ENCODE measurements around the gene EPHB2. TPM values are rescaled to one million over a fixed set of nuclear protein-coding genes. Genes with fewer than 3 reads are reported as not detected.

Gene EPHB2
- total RNA-seq, 1 experiment from 2014 or later = 0.45 TPM

- Histone ChIP-seq H3K4me1 (ENCODE audit: low read length) (peaks cover 18% of the 10 kb centered on the region), H2AFZ (ENCODE audit: low read length) (no peak overlapping the region), H4K20me1 (ENCODE audit: insufficient read depth, low read depth, low read length) (no peaks in the 10 kb centered on the region), H3K27me3 (ENCODE audit: low read length) (no peaks in the 10 kb centered on the region), H3K9me2 (replicated peaks; ENCODE audit: insufficient read depth, low read length) (no peaks in the 10 kb centered on the region), H3K36me3 (ENCODE audit: insufficient read depth, low read length) (no peaks in the 10 kb centered on the region), H3K9ac (ENCODE audit: low read length) (no peak overlapping the region), H3K4me3 (ENCODE audit: low read length) (no peak overlapping the region), H3K4me2 (ENCODE audit: low read depth, low read length, poor library complexity, severe bottlenecking) (no peak overlapping the region), H3K27ac (ENCODE audit: low read length) (no peak overlapping the region), H3K79me2 (ENCODE audit: low read length) (no peaks in the 10 kb centered on the region), H3K9me3 (ENCODE audit: low read length) (no peaks in the 10 kb centered on the region)
- no peak for DNase-seq
These were observed 36.5 kb downstream of the EPHB2 start for GRCh38 chr1:22747021-22747734.

DNA sequence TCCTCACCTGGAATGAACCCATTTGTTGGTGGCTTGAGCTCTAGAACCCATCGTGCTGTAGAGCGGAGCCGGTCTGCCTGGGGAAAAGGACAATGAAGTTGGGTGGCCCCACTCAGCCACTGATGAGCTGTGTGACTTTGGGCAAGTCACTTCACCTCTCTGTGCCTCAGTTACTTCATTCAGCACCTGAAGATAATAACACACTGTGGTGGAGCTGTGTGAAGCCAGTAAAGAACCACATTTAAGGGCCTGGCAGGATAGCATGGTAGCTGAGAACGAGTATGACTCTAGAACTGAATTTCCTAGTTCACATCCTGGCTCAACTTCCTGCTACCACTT, 37.1 kb downstream of the EPHB2 start:
- no peak overlapping the region for H2AFZ ChIP-seq (ENCODE audit: low read length)
- no peaks in the 10 kb centered on the region for H3K27me3 ChIP-seq (ENCODE audit: low read length)
- H3K9ac ChIP-seq (ENCODE audit: low read length) = no peak overlapping the region
- peaks cover 18% of the 10 kb centered on the region for H3K4me1 ChIP-seq (ENCODE audit: low read length)
- no peak overlapping the region for H3K27ac ChIP-seq (ENCODE audit: low read length)
- H4K20me1 ChIP-seq (ENCODE audit: insufficient read depth, low read depth, low read length) = no peaks in the 10 kb centered on the region
- DNase-seq = no peak
- H3K4me2 ChIP-seq (ENCODE audit: low read depth, low read length, poor library complexity, severe bottlenecking) = no peak overlapping the region
- no peak overlapping the region for H3K4me3 ChIP-seq (ENCODE audit: low read length)
- H3K9me2 ChIP-seq (replicated peaks; ENCODE audit: insufficient read depth, low read length) = no peaks in the 10 kb centered on the region
- H3K36me3 ChIP-seq (ENCODE audit: insufficient read depth, low read length) = no peaks in the 10 kb centered on the region
- no peaks in the 10 kb centered on the region for H3K9me3 ChIP-seq (ENCODE audit: low read length)
- H3K79me2 ChIP-seq (ENCODE audit: low read length) = no peaks in the 10 kb centered on the region

DNA sequence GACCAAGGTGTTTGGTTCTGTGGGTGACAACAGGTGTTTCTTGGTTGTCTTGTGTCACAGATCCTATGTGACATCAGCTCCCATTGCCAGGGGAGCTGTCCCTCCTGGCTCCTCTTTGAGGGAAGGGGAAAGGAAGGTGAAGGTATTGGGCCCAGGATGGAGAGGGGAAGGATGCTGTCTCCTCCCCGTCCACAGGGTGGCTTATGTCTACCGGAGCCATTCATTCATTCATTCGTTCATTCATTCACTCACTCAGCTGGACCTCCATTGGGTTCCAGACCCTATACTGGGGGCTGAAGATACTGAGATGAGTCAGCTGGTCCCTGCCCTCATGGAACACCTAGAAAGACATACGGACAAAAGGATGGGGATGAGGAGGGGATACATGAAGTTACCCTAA, 38.9 kb downstream of the EPHB2 start:
- Histone ChIP-seq H3K4me2 (ENCODE audit: low read depth, low read length, poor library complexity, severe bottlenecking) (peak overlapping the region; percentile 21), H3K79me2 (ENCODE audit: low read length) (no peaks in the 10 kb centered on the region), H3K9ac (ENCODE audit: low read length) (no peak overlapping the region), H3K4me3 (ENCODE audit: low read length) (no peak overlapping the region), H3K9me3 (ENCODE audit: low read length) (no peaks in the 10 kb centered on the region), H4K20me1 (ENCODE audit: insufficient read depth, low read depth, low read length) (no peaks in the 10 kb centered on the region), H3K27ac (ENCODE audit: low read length) (no peak overlapping the region), H3K4me1 (ENCODE audit: low read length) (peaks cover 31% of the 10 kb centered on the region), H3K27me3 (ENCODE audit: low read length) (no peaks in the 10 kb centered on the region), H3K9me2 (replicated peaks; ENCODE audit: insufficient read depth, low read length) (no peaks in the 10 kb centered on the region), H2AFZ (ENCODE audit: low read length) (no peak overlapping the region), H3K36me3 (ENCODE audit: insufficient read depth, low read length) (no peaks in the 10 kb centered on the region)
- no peak for DNase-seq

GRCh38 chr1:22749919-22750684, 39.5 kb downstream of the EPHB2 start:
- no peak overlapping the region for H3K4me3 ChIP-seq (ENCODE audit: low read length)
- H3K79me2 ChIP-seq (ENCODE audit: low read length) = no peaks in the 10 kb centered on the region
- no peak overlapping the region for H3K27ac ChIP-seq (ENCODE audit: low read length)
- H3K4me2 ChIP-seq (ENCODE audit: low read depth, low read length, poor library complexity, severe bottlenecking) = peak overlapping the region; percentile 21
- H3K9me2 ChIP-seq (replicated peaks; ENCODE audit: insufficient read depth, low read length) = no peaks in the 10 kb centered on the region
- no peaks in the 10 kb centered on the region for H4K20me1 ChIP-seq (ENCODE audit: insufficient read depth, low read depth, low read length)
- peak; percentile 48 for DNase-seq
- H2AFZ ChIP-seq (ENCODE audit: low read length) = no peak overlapping the region
- no peaks in the 10 kb centered on the region for H3K9me3 ChIP-seq (ENCODE audit: low read length)
- H3K36me3 ChIP-seq (ENCODE audit: insufficient read depth, low read length) = no peaks in the 10 kb centered on the region
- no peaks in the 10 kb centered on the region for H3K27me3 ChIP-seq (ENCODE audit: low read length)
- no peak overlapping the region for H3K9ac ChIP-seq (ENCODE audit: low read length)
- peaks cover 32% of the 10 kb centered on the region for H3K4me1 ChIP-seq (ENCODE audit: low read length)

- no peaks in the 10 kb centered on the region for H3K27me3 ChIP-seq (ENCODE audit: low read length)
- H3K9me3 ChIP-seq (ENCODE audit: low read length) = no peaks in the 10 kb centered on the region
- no peak overlapping the region for H2AFZ ChIP-seq (ENCODE audit: low read length)
- no peaks in the 10 kb centered on the region for H4K20me1 ChIP-seq (ENCODE audit: insufficient read depth, low read depth, low read length)
- H3K36me3 ChIP-seq (ENCODE audit: insufficient read depth, low read length) = no peaks in the 10 kb centered on the region
- peak overlapping the region; percentile 21 for H3K4me2 ChIP-seq (ENCODE audit: low read depth, low read length, poor library complexity, severe bottlenecking)
- no peaks in the 10 kb centered on the region for H3K79me2 ChIP-seq (ENCODE audit: low read length)
- H3K9ac ChIP-seq (ENCODE audit: low read length) = no peak overlapping the region
- peaks cover 32% of the 10 kb centered on the region for H3K4me1 ChIP-seq (ENCODE audit: low read length)
- H3K9me2 ChIP-seq (replicated peaks; ENCODE audit: insufficient read depth, low read length) = no peaks in the 10 kb centered on the region
- no peak overlapping the region for H3K27ac ChIP-seq (ENCODE audit: low read length)
- no peak overlapping the region for H3K4me3 ChIP-seq (ENCODE audit: low read length)
- DNase-seq = no peak
These were observed 40.0 kb downstream of the EPHB2 start for GRCh38 chr1:22750685-22751051.

DNA sequence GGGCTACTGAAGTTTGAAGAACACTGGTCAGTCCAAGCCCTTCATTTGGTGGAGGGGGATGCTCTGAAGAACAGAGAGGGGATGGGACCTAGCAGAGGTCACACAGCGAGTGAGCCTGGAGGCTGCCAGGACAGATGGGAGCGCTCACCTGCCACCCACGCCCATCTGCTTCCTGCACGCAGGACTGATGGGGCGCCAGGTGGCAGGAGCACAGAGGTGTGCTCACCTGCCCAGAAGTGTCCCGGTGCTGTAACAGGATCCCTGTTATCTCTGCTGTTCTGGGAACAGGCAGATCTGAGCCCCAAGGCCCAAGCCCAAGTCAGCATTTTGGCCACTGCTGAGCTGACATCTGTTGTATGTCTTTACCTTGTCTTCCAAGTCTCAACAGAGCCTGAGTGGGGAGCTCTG, 40.5 kb downstream of the EPHB2 start:
- DNase-seq = no peak
- H3K9ac ChIP-seq (ENCODE audit: low read length) = no peak overlapping the region
- H2AFZ ChIP-seq (ENCODE audit: low read length) = no peak overlapping the region
- no peak overlapping the region for H3K27ac ChIP-seq (ENCODE audit: low read length)
- H3K9me3 ChIP-seq (ENCODE audit: low read length) = no peaks in the 10 kb centered on the region
- H3K79me2 ChIP-seq (ENCODE audit: low read length) = no peaks in the 10 kb centered on the region
- H3K4me3 ChIP-seq (ENCODE audit: low read length) = no peak overlapping the region
- no peak overlapping the region for H3K4me2 ChIP-seq (ENCODE audit: low read depth, low read length, poor library complexity, severe bottlenecking)
- no peaks in the 10 kb centered on the region for H3K27me3 ChIP-seq (ENCODE audit: low read length)
- H3K4me1 ChIP-seq (ENCODE audit: low read length) = peaks cover 32% of the 10 kb centered on the region
- no peaks in the 10 kb centered on the region for H3K9me2 ChIP-seq (replicated peaks; ENCODE audit: insufficient read depth, low read length)
- H4K20me1 ChIP-seq (ENCODE audit: insufficient read depth, low read depth, low read length) = no peaks in the 10 kb centered on the region
- no peaks in the 10 kb centered on the region for H3K36me3 ChIP-seq (ENCODE audit: insufficient read depth, low read length)

- Histone ChIP-seq H3K79me2 (ENCODE audit: low read length) (no peaks in the 10 kb centered on the region), H3K4me1 (ENCODE audit: low read length) (peaks cover 32% of the 10 kb centered on the region), H3K27ac (ENCODE audit: low read length) (no peak overlapping the region), H2AFZ (ENCODE audit: low read length) (no peak overlapping the region), H3K4me3 (ENCODE audit: low read length) (no peak overlapping the region), H3K9me2 (replicated peaks; ENCODE audit: insufficient read depth, low read length) (no peaks in the 10 kb centered on the region), H3K27me3 (ENCODE audit: low read length) (no peaks in the 10 kb centered on the region), H3K9ac (ENCODE audit: low read length) (no peak overlapping the region), H3K9me3 (ENCODE audit: low read length) (no peaks in the 10 kb centered on the region), H3K4me2 (ENCODE audit: low read depth, low read length, poor library complexity, severe bottlenecking) (no peak overlapping the region), H4K20me1 (ENCODE audit: insufficient read depth, low read depth, low read length) (no peaks in the 10 kb centered on the region), H3K36me3 (ENCODE audit: insufficient read depth, low read length) (no peaks in the 10 kb centered on the region)
- DNase-seq = no peak
These were observed 41.7 kb downstream of the EPHB2 start for GRCh38 chr1:22752339-22752738.

- Histone ChIP-seq H3K79me2 (ENCODE audit: low read length) (no peaks in the 10 kb centered on the region), H3K9ac (ENCODE audit: low read length) (peak overlapping the region; percentile 38; the same call in 1 of the 2 replicates), H3K27ac (ENCODE audit: low read length) (no peak overlapping the region), H3K9me2 (replicated peaks; ENCODE audit: insufficient read depth, low read length) (no peaks in the 10 kb centered on the region), H4K20me1 (ENCODE audit: insufficient read depth, low read depth, low read length) (no peaks in the 10 kb centered on the region), H3K9me3 (ENCODE audit: low read length) (no peaks in the 10 kb centered on the region), H2AFZ (ENCODE audit: low read length) (peak overlapping the region; percentile 63; the same call in 1 of the 2 replicates), H3K4me2 (ENCODE audit: low read depth, low read length, poor library complexity, severe bottlenecking) (peak overlapping the region; percentile 56), H3K27me3 (ENCODE audit: low read length) (no peaks in the 10 kb centered on the region), H3K4me1 (ENCODE audit: low read length) (peaks cover 32% of the 10 kb centered on the region), H3K36me3 (ENCODE audit: insufficient read depth, low read length) (no peaks in the 10 kb centered on the region), H3K4me3 (ENCODE audit: low read length) (no peak overlapping the region)
- DNase-seq = no peak
These were observed 42.9 kb downstream of the EPHB2 start for GRCh38 chr1:22753481-22753971.

All from Karpas-422 (cell line).